Testis (tissue), 3 donors: ENCODE measurements around the gene ANHX. TPM values are rescaled to one million over a fixed set of nuclear protein-coding genes. Genes with fewer than 3 reads are reported as not detected.

Experiments used
- DNase-seq: peaks from one replicate; pipeline ENCODE4 v3.0.0-alpha.2; 2019
- H3K27ac ChIP-seq, 2 donors: fragments of 200-600 bp; sonication (generic); one replicate each; pipeline ENCODE4 v1.5.1; 2019
- H3K27me3 ChIP-seq: fragments of 200-600 bp; sonication (generic); one replicate; pipeline ENCODE4 v1.5.1; 2019
- H3K36me3 ChIP-seq: fragments of 200-600 bp; sonication (generic); one replicate; pipeline ENCODE4 v1.5.1; 2017; ENCODE audit warnings: low read depth; ENCODE audit errors: missing control alignments
- H3K4me1 ChIP-seq: fragments of 200-600 bp; sonication (generic); one replicate; pipeline ENCODE4 v1.5.1; 2019
- H3K4me3 ChIP-seq, 2 donors: fragments of 200-600 bp; sonication (generic); one replicate each; pipeline ENCODE4 v1.5.1; 2017 to 2019
- H3K9me3 ChIP-seq: fragments of 200-600 bp; sonication (generic); one replicate; pipeline ENCODE4 v1.5.1; 2017
- CTCF ChIP-seq, 3 experiments: fragments of 450-650 bp in 2 of 3; fragments of 200-600 bp in 1 of 3; sonication (generic) in 1 of 3; IDR thresholded peaks; one replicate each; pipeline ENCODE4 v1.5.1; 2016 to 2019; ENCODE audit warnings: antibody characterized with exemption in 3 of 3, mild to moderate bottlenecking in 2 of 3, moderate library complexity in 1 of 3
- POLR2A ChIP-seq: fragments of 450-650 bp; IDR thresholded peaks from one replicate; pipeline ENCODE4 v1.6.1; 2017; ENCODE audit warnings: antibody characterized with exemption, mild to moderate bottlenecking, moderate library complexity
- WGBS, 2 donors: methylation state at CpG; one replicate each; pipeline ENCODE4 v1.1.5; 2018; 5-methylcytosine and 5-hydroxymethylcytosine counted together
- intact Hi-C: fragments of 100-400 bp; cut with DNase I; formaldehyde crosslinking; loops from one replicate; pipeline ENCODE4 v1.15.1; 2023; ENCODE audit warnings: low total_unique reads
- polyA plus RNA-seq: library from polyadenylated mRNA; stranded (reverse); fragments of 350-450 nt; fragmentation: Illumina TruSeq; extraction: RNeasy Lipid Tissue Mini Kit (QIAGEN cat#74804); gene quantifications from one replicate; pipeline ENCODE4 v1.2.3, GENCODE V29; 2014; ENCODE audit warnings: low read depth, low replicate concordance; ENCODE audit not compliant: insufficient read depth
- small RNA-seq, 2 donors: library from RNA; depleted of rRNA; stranded (forward); fragments of <200 nt; gene quantifications; one replicate each; pipeline ENCODE3, GENCODE V24; 2016
- total RNA-seq, 2 donors: library from RNA; depleted of rRNA; stranded (reverse); fragments of >200 nt; gene quantifications; one replicate each; pipeline ENCODE4 v1.2.3, GENCODE V29; 2016

The ANHX gene
- total and polyA plus RNA-seq, 3 donors from 2014 or later = 6.9 to 11.3 (median 9.6) TPM

DNA sequence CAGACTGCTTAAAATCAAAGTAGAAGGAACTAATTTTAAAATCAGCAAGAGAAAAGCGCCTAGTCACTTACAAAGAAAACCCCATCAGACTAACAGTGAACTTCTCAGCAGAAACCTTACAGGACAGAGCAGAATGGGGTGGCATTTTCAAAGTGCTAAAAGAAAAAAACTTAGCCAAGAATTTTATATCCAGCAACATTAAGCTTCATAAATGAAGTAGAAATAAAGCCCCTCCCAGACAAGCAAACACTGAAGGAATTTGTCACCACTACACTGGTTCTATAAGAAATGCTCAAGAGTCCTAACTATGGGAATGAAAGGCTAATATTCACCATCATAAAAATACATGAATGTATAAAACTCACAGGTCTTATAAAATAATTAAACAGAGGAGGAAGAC lies 60.8 kb downstream of the ANHX start:
- Histone ChIP-seq H3K27me3 (no peaks in the 10 kb centered on the region), H3K36me3 (no peaks in the 10 kb centered on the region), H3K27ac (no peak overlapping the region), H3K9me3 (no peaks in the 10 kb centered on the region), H3K4me3 (no peak overlapping the region), H3K4me1 (no peaks in the 10 kb centered on the region)
- WGBS, 2 donors = 70 to 84% methylated on average over 1 of the region's 1 CpG
- DNase-seq = no peak
- TF ChIP-seq CTCF (IDR thresholded peaks at IDR 0.05) = no peak
- TF ChIP-seq POLR2A = no peak
- intact Hi-C loops = no loop called here

DNA sequence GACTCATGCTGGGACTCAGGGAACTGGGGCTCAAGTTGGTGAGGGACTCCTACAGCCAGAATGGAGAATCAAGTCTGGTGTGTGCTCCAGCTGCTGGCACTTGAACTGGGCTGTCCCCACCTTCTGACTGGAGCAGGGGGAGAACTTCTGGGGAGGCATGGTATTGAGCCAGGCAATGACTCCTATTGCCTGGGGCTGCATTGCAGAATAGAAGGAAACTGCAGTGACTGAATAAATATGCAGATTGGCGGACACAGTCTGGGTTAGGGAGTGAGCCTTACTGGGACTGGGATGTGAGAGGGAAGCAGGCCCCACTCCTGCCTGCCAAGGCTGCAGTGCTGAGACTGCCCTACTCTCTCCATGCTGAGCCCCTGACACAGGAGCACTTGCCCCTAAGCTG lies 63.2 kb downstream of the ANHX start:
- WGBS, 2 donors = 100% methylated on average over 1 of the region's 1 CpG
- Histone ChIP-seq H3K4me3 (no peak overlapping the region), H3K27ac (no peak overlapping the region), H3K27me3 (no peaks in the 10 kb centered on the region), H3K36me3 (no peaks in the 10 kb centered on the region), H3K4me1 (no peaks in the 10 kb centered on the region), H3K9me3 (no peaks in the 10 kb centered on the region)
- no peak for DNase-seq
- TF ChIP-seq POLR2A (no peak), CTCF (IDR thresholded peaks at IDR 0.05) (no peak)
- intact Hi-C loops = no loop called here

Small RNA genes within 50 kb of the gene (small RNA-seq; reads per million reads assigned to genes)
- 0 reads per million in 2 donors for gene RF00019
- gene RNU6-717P = 0 reads per million in 2 donors

Other genes starting within 250 kb of the ANHX start
- gene ZNF26, start 249.5 kb downstream of the ANHX start, total RNA-seq = 10 to 100 TPM; 24.2 to 26.9 TPM
- 6.0 TPM for gene ZNF26, start 249.5 kb downstream of the ANHX start, polyA plus RNA-seq
- gene ZNF84, start 198.4 kb downstream of the ANHX start, total RNA-seq = 10 to 100 TPM; 37.2 to 45.5 TPM
- 19.3 TPM for gene ZNF84, start 198.4 kb downstream of the ANHX start, polyA plus RNA-seq
- gene ZNF140, start 155.0 kb downstream of the ANHX start, total RNA-seq = 10 to 100 TPM; 28.0 to 33.9 TPM
- gene ZNF140, start 155.0 kb downstream of the ANHX start, polyA plus RNA-seq = 23.2 TPM
- gene ZNF891, start 105.6 kb downstream of the ANHX start, total RNA-seq = 1 to 10 TPM; 4.8 to 7.2 TPM
- gene ZNF891, start 105.6 kb downstream of the ANHX start, polyA plus RNA-seq = 1.6 TPM
- 10 to 100 TPM; 38.3 to 40.5 TPM for gene ZNF10, start 105.2 kb downstream of the ANHX start, total RNA-seq
- gene ZNF10, start 105.2 kb downstream of the ANHX start, polyA plus RNA-seq = 20.4 TPM
- gene ZNF268, start 54.4 kb downstream of the ANHX start, total RNA-seq = 10 to 100 TPM; 18.6 to 20.4 TPM
- gene ZNF268, start 54.4 kb downstream of the ANHX start, polyA plus RNA-seq = 6.9 TPM